ENCODE results near the gene ZNF579. TPM values are rescaled to one million over a fixed set of nuclear protein-coding genes. Genes with fewer than 3 reads are reported as not detected.
A peak's percentile ranks its signal among the peaks of the same experiment; 100 is the strongest.

The ZNF579 gene
- total and polyA plus RNA-seq, 10 donors, result 0.72 to 10.6 (median 5.7) TPM

GRCh38 chr19:55616395-55616875, 35.8 kb upstream of the ZNF579 start:
- Histone ChIP-seq H3K27ac (peak overlapping the region in 4 of 8 donors; percentile 36 to 95 (median 84)), H3K9me3 (no peaks in the 10 kb centered on the region), H3K4me1 (peaks cover 13 to 88% (median 31%) of the 10 kb centered on the region in 6 donors), H3K27me3 (replicated peaks in 1 of 7) (no peaks in the 10 kb centered on the region), H3K4me3 (no peak overlapping the region), H3K36me3 (peaks cover 0 to 65% (median 38%) of the 10 kb centered on the region in 6 donors)
- TF ChIP-seq POLR2A (IDR thresholded peaks at IDR 0.05) (no peak), CTCF (IDR thresholded peaks at IDR 0.05 in 8 of 11, conservative IDR thresholded peaks at IDR 0.05 in 3 of 11) (no peak), POLR2AphosphoS5 (IDR thresholded peaks at IDR 0.05) (peak in 1 of 3 donors; percentile 46)
- 95 to 98% (median 97%) methylated on average over 28 to 38 of the region's 38 CpGs for WGBS, 5 donors
- intact Hi-C loops (cut with DNase I; ENCODE audit: low total_unique reads), result no loop called here
- no peak for DNase-seq

- intact Hi-C loops (cut with DNase I; ENCODE audit: low total_unique reads), result no loop called here
- Histone ChIP-seq H3K27ac (peak overlapping the region in 3 of 8 donors; percentile 48 to 95 (median 82)), H3K9me3 (no peaks in the 10 kb centered on the region), H3K4me3 (no peak overlapping the region), H3K27me3 (replicated peaks in 1 of 7) (no peaks in the 10 kb centered on the region), H3K36me3 (peaks cover 0 to 62% (median 38%) of the 10 kb centered on the region in 6 donors), H3K4me1 (peaks cover 19 to 88% (median 32%) of the 10 kb centered on the region in 6 donors)
- 96 to 98% (median 96%) methylated on average over 62 to 88 of the region's 88 CpGs for WGBS, 5 donors
- TF ChIP-seq CTCF (IDR thresholded peaks at IDR 0.05 in 8 of 11, conservative IDR thresholded peaks at IDR 0.05 in 3 of 11) (no peak), POLR2AphosphoS5 (IDR thresholded peaks at IDR 0.05) (peak in 1 of 3 donors; percentile 0)
- no peak for DNase-seq
Observed at GRCh38 chr19:55615543-55616394, 35.1 kb upstream of the ZNF579 start.

- H3K27me3 ChIP-seq (replicated peaks in 1 of 7), result no peaks in the 10 kb centered on the region
- no peak for TF ChIP-seq CTCF (IDR thresholded peaks at IDR 0.05 in 8 of 11, conservative IDR thresholded peaks at IDR 0.05 in 3 of 11)
- TF ChIP-seq POLR2AphosphoS5 (IDR thresholded peaks at IDR 0.05), result peak in 1 of 3 donors; percentile 56
Observed at GRCh38 chr19:55614711-55615542, 34.3 kb upstream of the ZNF579 start.

More at GRCh38 chr19:55614711-55615542, 34.3 kb upstream of the ZNF579 start:
- Histone ChIP-seq H3K36me3 (peaks cover 0 to 65% (median 41%) of the 10 kb centered on the region in 6 donors), H3K4me3 (peak overlapping the region in 1 of 8 donors; percentile 9), H3K27ac (peak overlapping the region in 4 of 8 donors; percentile 48 to 73 (median 60)), H3K4me1 (peaks cover 20 to 87% (median 31%) of the 10 kb centered on the region in 6 donors), H3K9me3 (no peaks in the 10 kb centered on the region)
- intact Hi-C loops (cut with DNase I; ENCODE audit: low total_unique reads), result no loop called here
- DNase-seq, result no peak
- WGBS, 5 donors, result 91 to 93% (median 91%) methylated on average over 63 to 98 of the region's 98 CpGs
